Immature natural killer cell (primary cell): ENCODE data around the gene PHF21A. TPM values are rescaled to one million over a fixed set of nuclear protein-coding genes. Genes with fewer than 3 reads are reported as not detected.
"Not testable (repeated sequence)": the region's sequence is repeated elsewhere in the genome, so short reads cannot be mapped to it uniquely, and the experiment has no call there.

Source experiments
- DNase-seq, 3 donors: peaks; one replicate each; pipeline ENCODE4 v3.0.0; 2022; ENCODE audit warnings: mixed read lengths in 1 of 3
- H3K27ac Mint-ChIP-seq, 6 donors: one replicate each; pipeline ENCODE4 v1.8.0; 2020; ENCODE audit warnings: mixed read lengths in 6 of 6, mild to moderate bottlenecking in 5 of 6, inconsistent platforms in 4 of 6, moderate library complexity in 3 of 6
- H3K27me3 Mint-ChIP-seq, 3 donors: one replicate each; pipeline ENCODE4 v1.8.0; 2020 to 2021; ENCODE audit warnings: low read depth in 3 of 3, mild to moderate bottlenecking in 3 of 3, mixed read lengths in 3 of 3, moderate library complexity in 3 of 3, inconsistent platforms in 1 of 3
- H3K36me3 Mint-ChIP-seq, 3 donors: one replicate each; pipeline ENCODE4 v1.8.0; 2020; ENCODE audit warnings: mixed read lengths in 3 of 3, inconsistent platforms in 2 of 3, mild to moderate bottlenecking in 2 of 3
- H3K4me1 Mint-ChIP-seq, 2 donors: one replicate each; pipeline ENCODE4 v1.8.0; 2020; ENCODE audit warnings: inconsistent platforms in 2 of 2, mild to moderate bottlenecking in 2 of 2, mixed read lengths in 2 of 2, moderate library complexity in 1 of 2
- H3K4me3 Mint-ChIP-seq, 5 donors: one replicate each; pipeline ENCODE4 v1.8.0; 2020; ENCODE audit warnings: mild to moderate bottlenecking in 5 of 5, mixed read lengths in 5 of 5, inconsistent platforms in 3 of 5, moderate library complexity in 3 of 5
- H3K9me3 Mint-ChIP-seq, 6 donors: one replicate each; pipeline ENCODE4 v1.8.0; 2020; ENCODE audit warnings: mild to moderate bottlenecking in 6 of 6, mixed read lengths in 6 of 6, inconsistent platforms in 4 of 6, moderate library complexity in 3 of 6
- polyA plus RNA-seq, 3 donors: library from polyadenylated mRNA; unstranded; fragments of 300-500 nt; fragmentation: Illumina TruSeq; gene quantifications; one replicate each; pipeline ENCODE4 v1.2.3, GENCODE V29; 2021

Gene PHF21A
- polyA plus RNA-seq, 3 donors from 2014 or later = 4.4 to 21.3 (median 5.8) TPM

- no peak for DNase-seq
- Mint-ChIP-seq H3K36me3 (no peaks in the 10 kb centered on the region), H3K9me3 (no peaks in the 10 kb centered on the region), H3K27me3 (peaks cover 0 to 3% (median 0%) of the 10 kb centered on the region in 3 donors), H3K4me1 (peaks cover 15 to 38% of the 10 kb centered on the region in 2 donors), H3K4me3 (no peak overlapping the region), H3K27ac (peak overlapping the region in 1 of 6 donors; percentile 67)
These were observed 87.2 kb downstream of the PHF21A start for GRCh38 chr11:46034041-46034440.

- Mint-ChIP-seq H3K27ac (no peak overlapping the region), H3K36me3 (no peaks in the 10 kb centered on the region), H3K27me3 (peaks cover 0 to 2% (median 0%) of the 10 kb centered on the region in 3 donors), H3K4me1 (peaks cover 16 to 49% of the 10 kb centered on the region in 2 donors), H3K4me3 (no peak overlapping the region), H3K9me3 (no peaks in the 10 kb centered on the region)
- DNase-seq = no peak
These were observed 94.5 kb downstream of the PHF21A start for GRCh38 chr11:46026606-46027293.

DNA sequence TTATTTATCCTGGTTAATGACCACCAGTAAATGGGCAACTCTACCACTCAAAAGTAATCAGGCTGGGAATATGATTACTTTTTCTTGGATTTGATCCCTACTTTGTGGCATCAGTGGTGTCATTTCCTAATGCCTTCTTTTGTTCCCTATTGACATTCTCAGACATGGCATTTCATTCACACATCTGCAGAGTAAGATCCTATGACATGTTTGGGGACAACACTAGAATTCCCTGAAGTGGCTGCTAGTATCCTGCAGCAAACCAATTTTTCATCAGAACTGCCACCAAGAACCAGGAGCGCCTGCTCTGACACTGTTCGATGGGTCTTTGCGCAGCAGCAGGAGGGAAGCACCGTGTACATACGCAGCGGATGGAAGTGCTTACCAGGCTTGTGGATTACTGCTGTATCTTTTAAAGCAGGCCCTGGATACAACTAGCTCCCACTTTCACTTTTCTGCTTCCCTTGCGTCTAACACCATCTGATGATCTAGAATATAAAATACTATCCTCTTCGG, 101.1 kb downstream of the PHF21A start:
- no peaks in the 10 kb centered on the region for H3K9me3 Mint-ChIP-seq
- peak overlapping the region in 1 of 6 donors; percentile 55 for H3K27ac Mint-ChIP-seq

DNA sequence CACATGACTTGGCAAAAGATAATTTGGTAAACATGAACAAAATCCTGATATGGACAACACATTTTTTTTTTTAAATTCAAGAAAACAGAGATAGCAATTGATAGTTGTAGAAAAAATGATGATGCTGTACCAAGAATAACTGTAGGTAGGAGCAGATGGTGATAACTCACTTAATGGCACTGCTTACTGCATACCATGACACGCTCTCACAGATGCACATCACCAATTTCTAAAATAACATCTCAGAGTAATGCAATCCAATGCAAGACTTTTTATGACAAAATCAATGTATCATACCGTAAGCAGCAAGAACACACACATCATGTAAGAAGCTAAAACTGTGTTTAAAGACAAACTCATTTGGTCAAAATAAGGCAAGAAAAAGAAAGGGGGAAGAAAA, 102.6 kb downstream of the PHF21A start:
- Mint-ChIP-seq H3K27me3 (peaks cover 0 to 1% (median 0%) of the 10 kb centered on the region in 3 donors), H3K9me3 (no peaks in the 10 kb centered on the region), H3K4me3 (no peak overlapping the region), H3K27ac (no peak overlapping the region), H3K36me3 (peaks cover 0 to 4% (median 3%) of the 10 kb centered on the region in 3 donors), H3K4me1 (peaks cover 15 to 17% of the 10 kb centered on the region in 2 donors)
- no peak for DNase-seq

More for the DNA sequence above, 101.1 kb downstream of the PHF21A start:
- DNase-seq = no peak
- Mint-ChIP-seq H3K27me3 (peaks cover 0 to 1% (median 0%) of the 10 kb centered on the region in 3 donors), H3K4me1 (peaks cover 15 to 23% of the 10 kb centered on the region in 2 donors), H3K4me3 (no peak overlapping the region), H3K36me3 (peaks cover 0 to under 1% (median under 1%) of the 10 kb centered on the region in 3 donors)

- Mint-ChIP-seq H3K4me3 (no peak overlapping the region), H3K27me3 (peaks cover 0 to 1% (median 0%) of the 10 kb centered on the region in 3 donors), H3K4me1 (peaks cover 16 to 24% of the 10 kb centered on the region in 2 donors), H3K36me3 (peaks cover 0 to 4% (median 3%) of the 10 kb centered on the region in 3 donors), H3K9me3 (no peaks in the 10 kb centered on the region), H3K27ac (peak overlapping the region in 1 of 6 donors; percentile 15)
- no peak for DNase-seq
These were observed 103.9 kb downstream of the PHF21A start for GRCh38 chr11:46017341-46017740.

DNA sequence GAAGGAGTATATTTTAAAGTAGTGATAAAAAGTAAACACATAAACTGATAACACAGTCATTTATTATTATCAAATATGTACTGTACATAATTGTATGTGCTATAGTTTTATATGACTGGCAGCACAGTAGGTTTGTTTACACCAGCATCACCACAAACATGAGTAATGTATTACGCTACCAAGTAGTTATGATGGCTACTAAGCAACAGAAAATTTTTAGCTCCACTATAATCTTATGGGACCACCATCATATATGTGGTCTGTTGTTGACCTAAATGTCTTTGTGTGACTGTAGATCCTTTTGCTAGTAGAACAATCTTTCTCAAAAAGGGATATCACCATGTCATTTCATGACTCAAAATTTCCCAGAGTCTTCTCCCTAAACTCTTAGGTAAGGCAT, 105.3 kb downstream of the PHF21A start:
- no peak for DNase-seq
- Mint-ChIP-seq H3K27ac (no peak overlapping the region), H3K36me3 (peaks cover 0 to 4% (median 3%) of the 10 kb centered on the region in 3 donors), H3K4me3 (no peak overlapping the region), H3K4me1 (peaks cover 23 to 34% of the 10 kb centered on the region in 2 donors), H3K27me3 (peaks cover 0 to 1% (median 0%) of the 10 kb centered on the region in 3 donors), H3K9me3 (no peaks in the 10 kb centered on the region)

- H3K9me3 Mint-ChIP-seq, H3K36me3 Mint-ChIP-seq, H3K27ac Mint-ChIP-seq, H3K27me3 Mint-ChIP-seq, H3K4me3 Mint-ChIP-seq, DNase-seq: not testable (repeated sequence)
- H3K4me1 Mint-ChIP-seq = peaks cover 20 to 33% of the 10 kb centered on the region in 2 donors
These were observed 107.1 kb downstream of the PHF21A start for GRCh38 chr11:46014168-46014567.

DNA sequence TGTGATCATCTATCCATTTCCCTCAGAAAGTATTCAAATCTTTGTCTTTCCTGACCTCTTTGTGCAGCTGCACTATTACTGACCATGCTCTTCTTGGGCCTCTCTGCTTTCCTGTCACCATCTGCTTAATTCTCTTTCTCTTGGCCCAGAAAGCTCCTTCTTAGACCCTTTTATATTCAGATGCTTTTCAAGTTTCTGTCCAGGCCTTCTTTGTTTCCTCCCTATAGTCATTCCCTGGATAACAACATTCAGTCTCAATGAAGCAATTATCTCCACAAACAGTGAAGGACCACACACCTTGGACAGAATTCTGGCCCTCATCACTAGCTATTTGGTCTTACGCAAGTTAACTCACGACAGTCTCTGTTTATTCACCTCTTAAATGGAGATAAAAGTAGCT, 109.1 kb downstream of the PHF21A start:
- DNase-seq = no peak
- Mint-ChIP-seq H3K27me3 (peaks cover 0 to 3% (median 0%) of the 10 kb centered on the region in 3 donors), H3K4me3 (no peak overlapping the region), H3K36me3 (peaks cover 0 to 4% (median 3%) of the 10 kb centered on the region in 3 donors), H3K9me3 (no peaks in the 10 kb centered on the region), H3K4me1 (peaks cover 15 to 34% of the 10 kb centered on the region in 2 donors), H3K27ac (peak overlapping the region in 2 of 6 donors; percentile 0 to 32)

- H3K4me3 Mint-ChIP-seq = no peak overlapping the region
- no peaks in the 10 kb centered on the region for H3K9me3 Mint-ChIP-seq
- no peak overlapping the region for H3K27ac Mint-ChIP-seq
- peaks cover 0 to 1% (median 0%) of the 10 kb centered on the region in 3 donors for H3K27me3 Mint-ChIP-seq
- H3K4me1 Mint-ChIP-seq = peaks cover 14 to 35% of the 10 kb centered on the region in 2 donors
- no peak for DNase-seq
- peaks cover 0 to 3% (median 3%) of the 10 kb centered on the region in 3 donors for H3K36me3 Mint-ChIP-seq
These were observed 111.2 kb downstream of the PHF21A start for GRCh38 chr11:46010100-46010499.

GRCh38 chr11:46009647-46010046, 111.6 kb downstream of the PHF21A start:
- H3K36me3 Mint-ChIP-seq = no peaks in the 10 kb centered on the region
- DNase-seq = no peak
- H3K4me1 Mint-ChIP-seq = peaks cover 14 to 35% of the 10 kb centered on the region in 2 donors
- H3K4me3 Mint-ChIP-seq = no peak overlapping the region
- no peaks in the 10 kb centered on the region for H3K9me3 Mint-ChIP-seq
- no peak overlapping the region for H3K27ac Mint-ChIP-seq
- peaks cover 0 to 1% (median 0%) of the 10 kb centered on the region in 3 donors for H3K27me3 Mint-ChIP-seq

GRCh38 chr11:46006418-46007070, 114.7 kb downstream of the PHF21A start:
- H3K27ac Mint-ChIP-seq = peak overlapping the region in 3 of 6 donors; percentile 21 to 79 (median 37)
- peak; percentile 23 to 52 (median 34) for DNase-seq
- no peaks in the 10 kb centered on the region for H3K36me3 Mint-ChIP-seq
- H3K27me3 Mint-ChIP-seq = peaks cover 0 to 1% (median 0%) of the 10 kb centered on the region in 3 donors
- no peak overlapping the region for H3K4me3 Mint-ChIP-seq
- H3K4me1 Mint-ChIP-seq = peaks cover 7 to 32% of the 10 kb centered on the region in 2 donors
- H3K9me3 Mint-ChIP-seq = no peaks in the 10 kb centered on the region

DNA sequence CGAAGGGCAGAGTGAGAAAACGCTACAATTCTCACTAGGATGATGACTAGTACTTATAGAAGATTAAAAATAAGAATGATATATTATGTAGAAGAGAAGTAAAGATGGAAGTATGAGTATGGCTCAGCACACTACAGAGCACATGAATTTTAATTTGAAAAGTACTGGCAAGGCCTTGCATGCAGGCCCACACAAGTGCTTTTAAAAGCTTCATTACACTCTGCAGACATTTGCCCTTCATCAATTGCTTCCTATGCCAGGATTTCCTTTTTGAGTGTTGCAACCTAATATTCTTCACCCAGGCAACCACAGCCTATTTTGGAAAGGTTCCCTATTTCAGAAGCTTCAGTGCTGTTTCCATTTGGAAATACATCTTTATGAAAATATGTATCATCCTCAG, 117.7 kb downstream of the PHF21A start:
- H3K36me3 Mint-ChIP-seq = no peaks in the 10 kb centered on the region
- H3K9me3 Mint-ChIP-seq = no peaks in the 10 kb centered on the region
- H3K27ac Mint-ChIP-seq = no peak overlapping the region
- peaks cover 3 to 35% of the 10 kb centered on the region in 2 donors for H3K4me1 Mint-ChIP-seq
- H3K4me3 Mint-ChIP-seq = no peak overlapping the region
- no peak for DNase-seq
- H3K27me3 Mint-ChIP-seq = no peaks in the 10 kb centered on the region

DNA sequence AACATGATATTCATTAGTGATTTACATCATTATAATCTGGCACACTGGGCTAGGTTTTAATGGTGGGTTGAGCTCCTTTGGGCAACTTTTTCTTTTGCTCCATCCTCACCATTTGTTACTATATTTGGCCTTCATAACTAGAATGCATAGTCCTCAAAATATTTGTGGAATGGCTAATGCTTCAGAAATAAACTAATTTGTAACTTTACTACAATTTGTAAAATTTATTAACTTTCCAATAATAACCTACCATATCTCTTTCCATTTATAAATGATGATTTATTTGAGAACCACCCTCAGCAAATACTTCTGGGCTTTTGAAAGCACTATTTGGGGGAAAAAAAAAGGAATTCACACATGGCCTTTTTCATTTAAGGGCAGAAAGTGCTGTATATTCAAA, 119.1 kb downstream of the PHF21A start:
- no peaks in the 10 kb centered on the region for H3K36me3 Mint-ChIP-seq
- DNase-seq = no peak
- H3K9me3 Mint-ChIP-seq = no peaks in the 10 kb centered on the region
- H3K27me3 Mint-ChIP-seq = no peaks in the 10 kb centered on the region
- H3K4me1 Mint-ChIP-seq = peaks cover 8 to 43% of the 10 kb centered on the region in 2 donors
- no peak overlapping the region for H3K4me3 Mint-ChIP-seq
- no peak overlapping the region for H3K27ac Mint-ChIP-seq

DNA sequence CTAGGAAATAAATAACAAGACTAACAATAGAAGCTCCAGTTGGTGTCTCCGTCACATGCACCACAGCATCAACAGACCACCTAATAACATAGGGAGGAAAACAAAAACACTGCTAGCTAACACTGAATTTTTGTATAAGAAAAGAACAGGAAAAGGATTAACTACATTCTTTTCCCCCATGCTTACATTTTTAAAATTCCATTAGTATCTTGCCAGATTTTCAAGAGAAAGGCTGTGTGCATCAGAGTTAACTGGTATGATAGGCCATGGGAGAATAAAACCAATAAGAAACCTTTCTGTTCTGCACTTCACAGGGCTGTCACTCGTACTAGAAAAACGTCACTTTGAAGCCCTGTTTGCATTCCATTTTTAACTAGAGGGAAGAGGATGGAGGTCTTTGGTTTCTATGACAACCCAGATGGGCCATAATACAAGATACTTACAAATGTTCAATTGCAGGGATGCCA, 119.8 kb downstream of the PHF21A start:
- DNase-seq = no peak
- Mint-ChIP-seq H3K9me3 (no peaks in the 10 kb centered on the region), H3K27me3 (no peaks in the 10 kb centered on the region), H3K36me3 (no peaks in the 10 kb centered on the region), H3K27ac (no peak overlapping the region), H3K4me3 (no peak overlapping the region), H3K4me1 (peaks cover 10 to 43% of the 10 kb centered on the region in 2 donors)
